Activated naive CD4-positive, alpha-beta T cell treated with anti-CD3 and anti-CD28 coated beads, Interleukin-2, amount 50 U/mL, for 16 hours (primary cell): ENCODE results near the gene RTBDN.
"Not testable (repeated sequence)": the region's sequence is repeated elsewhere in the genome, so short reads cannot be mapped to it uniquely, and the experiment has no call there.

Experiments
- DNase-seq: peaks from one replicate; pipeline ENCODE4 v3.0.0-alpha.2; 2020

RTBDN gene

DNA sequence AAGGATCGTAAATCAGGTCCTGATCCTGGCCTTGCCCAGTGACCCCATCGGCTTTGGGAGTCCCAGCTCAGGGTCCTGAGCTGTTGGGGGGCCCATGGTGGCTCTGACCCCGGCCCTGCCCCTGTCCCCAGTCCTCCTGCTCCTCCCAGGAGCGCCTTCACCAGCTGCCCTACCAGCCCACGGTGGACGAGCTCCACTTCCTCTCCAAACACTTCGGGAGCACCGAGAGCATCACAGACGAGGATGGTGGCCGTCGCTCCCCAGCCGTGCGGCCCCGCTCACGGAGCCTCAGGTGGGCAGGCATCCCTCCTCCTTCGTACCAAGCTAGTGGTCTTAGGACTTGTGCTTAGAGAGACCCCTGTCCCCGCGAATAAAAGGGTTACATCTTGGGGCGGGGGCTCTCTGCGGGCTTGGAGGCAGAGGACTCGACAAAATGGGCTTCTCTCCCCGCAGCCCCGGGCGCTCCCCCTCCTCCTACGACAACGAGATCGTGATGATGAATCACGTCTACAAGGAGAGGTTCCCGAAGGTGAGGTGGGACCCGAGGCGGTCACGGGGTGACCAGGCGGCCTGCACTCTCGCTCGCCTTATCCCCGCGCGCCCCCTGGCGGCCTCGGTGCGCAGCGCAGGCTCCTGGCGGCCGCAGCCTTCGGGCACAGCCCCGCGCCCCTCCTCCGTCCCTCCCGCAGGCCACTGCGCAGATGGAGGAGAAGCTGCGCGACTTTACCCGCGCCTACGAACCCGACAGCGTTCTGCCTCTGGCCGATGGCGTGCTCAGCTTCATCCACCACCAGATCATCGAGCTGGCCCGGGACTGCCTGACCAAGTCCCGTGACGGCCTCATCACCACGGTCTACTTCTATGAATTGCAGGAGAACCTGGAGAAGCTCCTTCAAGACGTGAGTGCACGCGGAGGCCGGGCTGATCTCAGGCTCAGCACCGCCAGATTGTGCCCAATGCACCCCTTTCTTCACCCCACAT, 13.1 kb upstream of the RTBDN start:
- peak; percentile 84 for DNase-seq

GRCh38 chr19:12846613-12847012, 12.2 kb upstream of the RTBDN start:
- DNase-seq = not testable (repeated sequence)

GRCh38 chr19:12843999-12844732, 9.8 kb upstream of the RTBDN start:
- no peak for DNase-seq

- no peak for DNase-seq
Observed at GRCh38 chr19:12843328-12843727, 8.9 kb upstream of the RTBDN start.

- no peak for DNase-seq
Observed at GRCh38 chr19:12842511-12842910, 8.1 kb upstream of the RTBDN start.

- DNase-seq = peak; percentile 20
Observed at GRCh38 chr19:12841094-12841493, 6.7 kb upstream of the RTBDN start.

- peak; percentile 35 for DNase-seq
Observed at GRCh38 chr19:12840091-12841079, 6.0 kb upstream of the RTBDN start.

- peak; percentile 22 for DNase-seq
Observed at GRCh38 chr19:12838886-12839756, 4.7 kb upstream of the RTBDN start.

DNA sequence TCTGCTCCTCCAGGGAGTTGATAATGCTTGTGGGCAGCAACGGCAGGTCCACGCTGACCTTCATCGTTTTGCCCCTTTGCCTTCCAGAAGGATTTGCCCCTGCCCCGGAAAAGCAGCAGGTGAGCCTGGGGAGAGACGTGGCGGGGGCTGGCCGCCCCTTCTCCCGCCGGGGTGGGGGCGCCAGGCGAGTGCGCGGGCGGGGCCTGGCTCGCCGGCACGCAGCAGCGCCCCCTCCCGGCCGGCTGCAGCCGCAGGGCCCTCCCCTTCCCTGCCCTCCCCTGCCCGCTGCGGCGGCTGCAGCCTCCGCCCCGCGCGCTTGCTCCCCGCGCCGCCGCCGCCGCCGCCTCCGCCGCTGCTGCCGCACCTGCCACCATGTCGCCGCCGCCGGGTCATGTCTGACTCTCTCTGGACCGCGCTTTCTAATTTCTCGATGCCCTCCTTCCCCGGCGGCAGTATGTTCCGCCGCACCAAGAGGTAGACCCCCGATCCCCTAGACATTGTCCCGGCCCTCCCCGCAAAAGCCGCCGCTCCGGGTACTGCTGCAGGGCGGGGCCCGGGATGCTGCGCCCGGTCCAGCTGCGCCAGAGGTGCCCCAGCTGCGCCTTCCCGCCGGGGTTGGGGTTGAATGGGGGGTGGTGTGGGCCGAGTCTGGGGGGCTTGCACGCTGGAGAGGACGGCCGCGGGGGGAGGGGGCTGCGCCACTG, 4.0 kb upstream of the RTBDN start, which contains the start of gene MAST1:
Gene MAST1 (plus strand): TSS at position 334 of the 704 bp plus-strand sequence. CDS start 58 bp downstream, at position 392.
- DNase-seq = peak; percentile 59

GRCh38 chr19:12837225-12837624, 2.8 kb upstream of the RTBDN start:
- no peak for DNase-seq

GRCh38 chr19:12836529-12836863, 2.1 kb upstream of the RTBDN start:
- no peak for DNase-seq

DNA sequence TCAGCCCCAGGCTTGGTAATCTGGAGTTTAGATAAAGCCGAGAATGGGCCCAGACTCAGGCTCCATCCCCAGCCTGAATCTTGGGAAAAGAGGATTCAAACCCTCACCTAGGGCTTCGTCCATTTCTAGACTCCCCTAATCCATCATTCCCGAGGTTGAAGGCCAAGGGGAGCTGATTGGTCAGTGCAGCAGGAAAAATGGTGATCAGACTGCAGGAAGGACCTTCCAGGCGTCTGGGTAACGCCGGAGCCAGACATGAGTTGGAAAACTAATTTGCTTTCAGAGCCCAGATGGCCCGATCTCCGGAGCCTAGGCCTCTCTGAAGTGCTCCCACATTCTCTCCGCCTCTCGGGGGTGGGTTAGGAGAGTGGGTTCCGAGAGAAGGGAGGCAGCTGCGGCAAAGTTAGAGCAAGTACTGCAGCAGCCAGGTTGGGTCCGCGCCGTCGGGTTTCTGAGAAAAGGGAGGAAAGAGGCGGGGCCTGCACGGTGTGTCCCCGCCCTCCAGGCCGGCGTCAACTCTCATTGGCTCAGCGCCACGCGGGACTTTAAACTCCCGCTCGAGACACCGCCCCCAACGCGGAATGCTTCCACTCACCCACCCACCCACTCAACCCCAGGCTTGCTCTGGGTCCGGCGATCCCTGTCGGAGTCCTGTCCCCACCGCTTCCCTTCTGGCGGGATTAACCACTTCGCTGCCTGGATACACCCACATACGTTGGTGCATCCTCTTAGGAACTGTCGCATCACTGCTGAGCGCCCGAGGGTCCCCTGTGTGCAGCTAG, 788 bp upstream of the RTBDN start:
- DNase-seq = peak; percentile 46

GRCh38 chr19:12833738-12834565, 427 bp downstream of the RTBDN start:
- DNase-seq = peak; percentile 38

- no peak for DNase-seq
Observed at GRCh38 chr19:12833418-12833737, 1.0 kb downstream of the RTBDN start.

GRCh38 chr19:12828494-12828893, 5.9 kb downstream of the RTBDN start:
- DNase-seq = peak; percentile 23

GRCh38 chr19:12825254-12826131, 8.9 kb downstream of the RTBDN start:
- DNase-seq = peak; percentile 36

- DNase-seq = no peak
Observed at GRCh38 chr19:12821761-12822160, 12.6 kb downstream of the RTBDN start.

DNA sequence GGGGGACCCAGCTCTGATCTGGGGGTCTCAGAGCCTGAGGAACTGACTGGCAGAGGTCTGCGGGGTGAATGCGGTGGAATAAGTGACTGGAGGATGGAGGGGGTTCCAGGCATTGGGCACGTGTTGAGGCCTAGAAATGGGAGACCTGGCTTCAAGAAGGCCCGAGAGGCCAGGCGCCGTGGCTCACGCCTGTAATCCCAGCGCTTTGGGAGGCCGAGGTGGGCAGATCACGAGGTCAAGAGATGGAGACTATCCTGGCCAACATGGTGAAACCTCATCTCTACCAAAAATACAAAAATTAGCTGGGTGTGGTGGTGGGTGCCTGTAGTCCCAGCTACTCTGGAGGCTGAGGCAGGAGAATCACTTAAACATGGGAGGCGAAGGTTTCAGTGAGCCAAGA, 16.6 kb downstream of the RTBDN start:
- not testable (repeated sequence) for DNase-seq
